HG03045 (cell line): ENCODE measurements around the gene OR2T33.
A peak's percentile ranks its signal among the peaks of the same experiment; 100 is the strongest.
"Not testable (repeated sequence)": the region's sequence is repeated elsewhere in the genome, so short reads cannot be mapped to it uniquely, and the experiment has no call there.

Experiments used
- ATAC-seq: cut with Tn5 transposase; IDR thresholded peaks from one replicate; pipeline ENCODE4 v1.9.1; 2021; ENCODE audit warnings: mild to moderate bottlenecking, moderate library complexity; ENCODE audit not compliant: unreplicated experiment

The OR2T33 gene, protein sequence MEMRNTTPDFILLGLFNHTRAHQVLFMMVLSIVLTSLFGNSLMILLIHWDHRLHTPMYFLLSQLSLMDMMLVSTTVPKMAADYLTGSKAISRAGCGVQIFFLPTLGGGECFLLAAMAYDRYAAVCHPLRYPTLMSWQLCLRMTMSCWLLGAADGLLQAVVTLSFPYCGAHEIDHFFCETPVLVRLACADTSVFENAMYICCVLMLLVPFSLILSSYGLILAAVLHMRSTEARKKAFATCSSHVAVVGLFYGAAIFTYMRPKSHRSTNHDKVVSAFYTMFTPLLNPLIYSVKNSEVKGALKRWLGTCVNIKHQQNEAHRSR

DNA sequence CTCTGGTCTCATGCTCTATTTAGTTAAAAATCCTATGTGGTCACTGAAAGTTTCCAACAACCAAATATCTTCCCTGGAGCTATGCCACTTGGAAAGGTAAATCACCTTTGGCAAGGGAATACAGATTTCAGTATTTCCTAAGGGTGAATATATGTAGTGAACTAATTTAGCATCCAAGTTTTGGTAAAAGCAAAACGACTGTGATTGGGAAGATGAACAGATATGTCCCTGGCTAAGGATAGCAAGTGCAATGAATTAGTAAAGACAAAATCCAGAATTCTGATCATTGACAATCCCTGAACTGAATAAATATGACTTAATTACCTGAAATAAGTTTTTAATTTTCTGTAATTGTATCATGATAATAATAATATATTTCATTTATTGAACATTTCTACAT, at the start of gene OR2T33:
Gene OR2T33, minus strand, starts transcription at position 101 of the 400 bp plus-strand sequence. CDS start 4,162 bp downstream, outside the sequence.
- no peak for ATAC-seq

- ATAC-seq = no peak
Measured at GRCh38 chr1:248324468-248324867, 46.7 kb upstream of the OR2T33 start, which contains the start of gene OR2M7. Gene OR2M7, minus strand, starts transcription at chr1:248324568. Its CDS starts 0 bp downstream, at chr1:248324568.

DNA sequence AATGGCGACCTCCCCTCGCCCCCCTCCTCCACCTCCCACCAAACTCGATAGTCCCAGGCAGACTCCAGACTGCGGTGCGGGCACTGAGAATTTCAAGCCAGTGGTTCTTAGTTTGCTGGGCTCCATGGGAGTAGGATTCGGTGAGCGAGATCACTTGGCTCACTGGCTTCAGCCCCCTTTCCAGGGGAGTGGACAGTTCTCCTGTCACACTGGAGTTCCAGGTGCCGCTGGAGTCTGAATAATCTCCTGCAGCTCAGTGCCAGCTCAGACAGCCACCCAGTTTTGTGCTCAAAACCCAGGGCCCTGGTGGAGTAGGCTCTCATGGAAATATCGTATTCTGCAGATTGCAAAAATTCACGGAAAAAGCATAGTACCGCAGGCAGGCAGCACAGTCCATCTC, 39.0 kb upstream of the OR2T33 start:
- ATAC-seq = no peak

DNA sequence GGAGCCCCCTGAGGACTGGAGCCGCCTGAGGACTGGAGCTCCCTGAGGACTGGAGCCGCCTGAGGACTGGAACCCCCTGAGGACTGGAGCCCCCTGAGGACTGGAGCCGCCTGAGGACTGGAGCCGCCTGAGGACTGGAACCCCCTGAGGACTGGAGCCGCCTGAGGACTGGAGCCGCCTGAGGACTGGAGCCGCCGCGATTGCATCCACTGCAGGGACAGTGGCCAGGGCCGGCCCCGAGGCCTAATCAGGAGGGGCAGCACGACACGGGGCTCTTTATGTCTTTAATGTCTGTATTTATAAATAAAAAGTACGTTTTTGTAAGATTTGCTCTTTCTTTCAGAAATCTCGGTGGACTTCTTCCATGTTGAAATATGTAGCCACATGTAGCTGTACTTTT, 29.0 kb upstream of the OR2T33 start:
- not testable (repeated sequence) for ATAC-seq

DNA sequence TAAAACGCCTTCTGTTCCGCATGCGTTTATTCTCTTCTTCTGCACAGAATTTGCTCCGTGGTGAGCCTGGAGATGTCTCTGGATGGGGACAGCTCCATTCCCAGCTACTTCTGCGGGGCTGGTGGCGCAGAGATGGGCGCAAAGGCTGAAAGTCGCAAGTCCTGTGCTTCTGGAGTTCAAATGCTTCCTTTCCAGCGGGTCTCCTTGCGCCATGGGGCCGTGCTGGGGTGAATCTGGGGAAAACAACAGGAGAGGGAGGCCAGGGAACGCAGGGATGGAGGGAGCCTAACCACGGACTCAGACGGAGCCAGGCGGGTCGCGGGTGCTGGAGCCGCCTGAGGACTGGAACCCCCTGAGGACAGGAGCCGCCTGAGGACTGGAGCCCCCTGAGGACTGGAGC, 28.3 kb upstream of the OR2T33 start:
- ATAC-seq = no peak

DNA sequence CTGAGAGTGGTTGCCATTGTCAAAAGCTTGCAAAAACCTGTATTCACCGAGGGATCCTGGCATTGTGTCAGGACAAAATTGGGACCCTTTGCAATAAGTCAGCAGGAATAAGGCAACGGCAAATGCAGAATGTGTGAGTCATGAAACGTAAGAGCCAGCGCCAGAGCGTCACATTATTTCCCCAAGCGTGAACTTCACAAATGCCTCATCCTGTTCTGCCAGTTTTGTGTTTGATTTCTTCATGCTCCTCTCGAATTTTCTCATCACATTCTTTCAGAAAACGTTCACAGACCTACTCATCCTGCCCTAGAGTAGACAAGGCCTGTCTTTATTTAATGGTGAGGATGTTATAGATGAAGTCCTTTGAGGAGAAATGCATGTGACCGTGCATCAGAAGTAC, 27.9 kb upstream of the OR2T33 start:
- ATAC-seq = not testable (repeated sequence)

GRCh38 chr1:248303324-248303723, 25.5 kb upstream of the OR2T33 start, which contains the start of gene OR2T12:
Gene OR2T12, minus strand, starts transcription at chr1:248303424. Its CDS starts 7,846 bp downstream, at chr1:248295578.
- no peak for ATAC-seq

DNA sequence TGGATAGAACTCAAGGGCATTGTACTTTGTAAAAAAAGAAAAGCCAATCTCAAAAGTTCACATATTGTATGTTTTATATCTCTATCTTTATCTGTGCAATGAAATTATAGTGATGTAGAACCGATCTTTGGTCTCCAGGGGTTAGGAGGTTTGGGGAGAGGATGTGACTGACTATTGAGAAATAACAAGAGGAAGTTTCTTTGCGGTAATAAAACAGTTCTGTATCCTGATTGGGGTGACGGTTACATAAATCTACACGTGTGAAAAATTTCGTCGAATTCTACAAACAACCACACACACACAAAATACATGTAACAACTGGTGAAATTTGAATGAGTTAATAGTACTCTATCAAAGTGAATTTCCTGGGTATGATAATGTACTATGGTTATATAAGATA, 10.6 kb upstream of the OR2T33 start:
- ATAC-seq = no peak

DNA sequence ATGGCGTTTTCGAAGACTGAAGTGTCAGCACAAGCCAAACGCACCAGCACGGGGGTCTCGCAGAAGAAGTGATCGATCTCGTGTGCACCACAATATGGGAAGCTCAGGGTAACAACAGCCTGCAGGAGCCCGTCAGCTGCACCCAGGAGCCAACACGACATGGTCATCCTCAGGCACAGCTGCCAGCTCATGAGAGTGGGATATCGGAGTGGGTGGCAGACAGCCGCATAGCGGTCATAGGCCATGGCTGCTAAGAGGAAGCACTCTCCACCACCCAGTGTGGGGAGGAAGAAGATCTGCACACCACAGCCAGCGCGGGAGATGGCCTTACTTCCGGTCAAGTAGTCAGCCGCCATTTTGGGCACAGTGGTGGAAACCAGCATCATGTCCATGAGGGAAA, 4.6 kb downstream of the OR2T33 start:
- ATAC-seq = not testable (repeated sequence)

DNA sequence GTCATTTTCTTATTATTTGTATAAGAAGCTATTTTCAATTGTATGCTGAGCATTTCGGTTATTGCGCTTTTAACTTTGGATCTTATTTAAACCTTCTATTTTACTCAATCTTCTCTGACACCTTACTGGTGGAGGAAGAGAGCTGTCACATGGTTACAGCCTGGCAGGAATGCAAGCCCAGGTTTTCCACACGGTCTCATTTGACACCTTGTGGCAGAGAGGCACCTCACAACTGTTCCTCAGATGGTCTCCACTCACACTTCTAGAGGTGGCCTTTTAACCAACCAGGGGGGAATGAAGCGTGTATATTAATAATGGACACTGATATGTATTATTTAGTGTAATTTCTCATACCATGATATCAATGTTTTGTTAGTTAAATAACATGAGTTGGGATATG, 9.6 kb downstream of the OR2T33 start:
- no peak for ATAC-seq

- ATAC-seq = not testable (repeated sequence)
Measured at GRCh38 chr1:248259309-248259708, 18.5 kb downstream of the OR2T33 start.

DNA sequence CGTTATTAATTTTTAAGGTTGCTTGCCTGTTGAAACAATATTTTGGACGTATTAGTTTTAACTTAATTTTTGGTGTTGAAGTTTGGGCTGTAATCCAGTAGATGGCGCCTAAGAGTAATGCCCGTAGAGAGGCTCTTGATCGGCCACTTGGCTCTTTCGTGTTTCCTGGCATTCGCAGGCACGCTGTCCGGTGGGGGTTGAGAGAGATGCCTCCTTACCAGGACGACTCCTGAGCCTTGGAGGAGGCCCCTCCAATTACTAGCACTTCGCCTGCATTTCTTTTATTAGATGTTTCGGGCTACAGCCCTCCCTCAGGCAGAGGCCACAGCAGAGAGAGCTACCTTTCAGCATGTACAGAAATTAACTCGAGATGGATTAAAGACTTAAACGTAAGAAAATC, 34.6 kb downstream of the OR2T33 start:
- peak; percentile 84 for ATAC-seq

DNA sequence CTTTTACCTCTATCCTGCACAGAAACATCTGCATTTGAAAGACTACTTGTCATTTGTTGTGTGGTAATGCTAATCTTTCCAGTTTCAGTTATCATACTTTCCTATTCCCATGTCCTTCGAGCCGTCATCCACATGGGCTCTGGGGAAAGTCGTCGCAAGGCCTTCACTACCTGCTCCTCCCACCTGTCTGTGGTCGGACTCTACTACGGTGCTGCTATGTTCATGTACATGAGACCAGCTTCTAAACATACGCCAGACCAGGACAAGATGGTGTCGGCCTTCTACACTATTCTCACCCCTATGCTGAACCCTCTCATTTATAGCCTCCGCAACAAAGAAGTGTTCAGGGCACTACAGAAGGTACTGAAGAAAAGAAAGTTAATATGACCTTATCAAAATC, 38.3 kb downstream of the OR2T33 start:
- ATAC-seq = no peak

GRCh38 chr1:248231117-248231516, 46.7 kb downstream of the OR2T33 start, which contains the start of gene OR2M4:
Gene OR2M4, plus strand, starts transcription at chr1:248231417. Its CDS starts 7,512 bp downstream, at chr1:248238929.
- ATAC-seq = no peak

- ATAC-seq = no peak
Measured at GRCh38 chr1:248229360-248229908, 48.3 kb downstream of the OR2T33 start.

DNA sequence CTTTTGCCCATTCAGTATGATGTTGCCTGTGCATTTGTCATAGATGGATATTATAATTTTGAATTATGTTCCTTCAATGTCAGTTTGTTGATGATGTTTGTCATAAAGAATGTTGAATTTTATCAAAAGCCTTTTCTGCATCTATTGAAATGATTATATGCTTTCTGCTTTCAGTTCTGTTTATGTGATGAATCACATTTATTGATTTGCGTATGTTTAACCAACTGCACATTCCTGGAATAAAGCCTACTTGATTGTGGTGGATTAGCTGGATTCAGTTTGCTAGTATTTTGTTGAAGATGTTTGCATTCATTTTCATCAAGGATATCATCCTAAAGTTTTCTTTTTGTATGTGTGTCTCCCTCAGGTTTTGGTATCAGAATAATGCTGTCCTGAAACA, 52.2 kb downstream of the OR2T33 start:
- no peak for ATAC-seq
